GM20431 (cell line): ENCODE data around the gene FXYD2.

Experiments used
- in situ Hi-C: fragments of 300-500 bp; cut with MseI, MboI; formaldehyde crosslinking; loops from one replicate; pipeline ENCODE4 v1.15.0; 2020; ENCODE audit warnings: low sequenced_read_pairs; ENCODE audit not compliant: unreplicated experiment

Gene FXYD2

DNA sequence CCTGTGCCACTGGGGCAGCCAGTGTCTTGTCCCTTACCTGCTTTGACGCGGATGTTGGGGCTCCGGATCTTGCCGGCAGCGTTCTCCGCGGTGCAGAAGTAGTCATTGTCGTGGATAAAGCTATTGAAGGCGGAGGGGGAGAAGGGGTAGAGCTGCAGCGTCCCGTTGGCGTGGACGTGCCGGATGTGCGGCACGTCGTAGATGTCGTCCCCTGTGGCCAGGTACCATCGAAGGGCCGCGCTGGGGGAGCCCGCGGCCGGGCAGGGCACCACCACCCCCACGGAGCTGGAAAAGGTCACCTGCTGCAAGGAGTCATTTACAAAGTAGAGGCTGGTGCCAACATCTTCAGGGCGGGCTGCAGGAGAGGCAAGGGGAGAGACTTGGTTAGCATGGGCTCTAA is 44.1 kb downstream of the FXYD2 start:
- in situ Hi-C loops = no loop called here

DNA sequence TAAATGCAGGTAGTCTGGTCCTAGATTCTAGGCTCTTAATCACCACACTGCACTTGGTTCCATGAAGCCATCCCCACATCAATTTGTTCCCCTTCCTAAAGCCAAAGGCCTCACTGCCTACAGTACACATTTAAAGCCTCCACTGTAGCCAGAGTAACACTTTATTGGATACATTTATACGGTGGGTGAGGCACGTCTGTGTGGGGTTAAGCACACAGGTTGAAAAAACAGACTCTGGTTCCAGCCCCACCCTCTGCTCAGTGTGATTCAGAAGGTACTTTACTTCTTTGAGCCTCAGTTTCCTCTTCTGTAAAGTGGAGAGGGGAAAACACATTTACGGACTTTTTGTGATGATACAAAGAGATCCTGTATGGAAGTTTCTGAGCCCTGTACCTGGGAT is 50.0 kb downstream of the FXYD2 start:
- in situ Hi-C loops = no loop called here

DNA sequence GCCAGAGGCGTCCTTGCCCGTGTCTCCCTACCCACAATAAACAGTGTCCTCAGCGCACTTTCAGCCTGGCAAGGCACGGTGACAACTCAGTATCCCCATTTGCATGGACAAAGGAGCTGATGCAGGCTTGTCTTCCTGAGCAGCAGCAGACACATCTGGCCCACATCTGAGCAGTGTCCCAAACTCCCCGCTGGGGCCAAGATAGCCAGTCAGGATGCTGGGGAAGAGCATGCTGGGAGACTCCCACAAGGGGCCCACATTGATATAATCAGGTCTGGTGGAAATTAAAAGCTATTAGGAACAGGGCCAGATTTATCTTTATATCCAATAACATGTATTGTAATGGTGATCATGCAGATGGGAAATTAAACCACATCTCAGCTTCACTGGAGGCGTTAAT is 52.2 kb downstream of the FXYD2 start:
- in situ Hi-C loops = no loop called here

DNA sequence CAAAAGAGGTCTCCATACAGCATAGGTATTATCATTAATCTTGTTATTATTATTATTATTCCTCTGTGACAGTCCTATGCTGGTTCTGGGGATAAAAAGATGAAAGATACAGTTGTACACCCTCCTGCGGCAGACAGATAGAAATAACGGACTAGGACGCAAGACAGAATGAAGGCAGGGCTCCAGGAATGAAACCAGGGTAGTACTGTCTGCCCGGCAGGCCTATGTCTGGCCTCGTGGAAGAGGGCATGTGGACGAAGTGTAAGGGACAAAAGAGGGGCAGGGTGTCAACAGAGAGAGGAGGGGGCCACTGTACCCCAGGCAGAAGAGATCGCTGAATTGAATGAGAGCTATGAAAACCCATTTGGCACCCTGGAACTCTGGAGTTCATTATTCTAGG is 52.7 kb downstream of the FXYD2 start:
- in situ Hi-C loops = no loop called here

DNA sequence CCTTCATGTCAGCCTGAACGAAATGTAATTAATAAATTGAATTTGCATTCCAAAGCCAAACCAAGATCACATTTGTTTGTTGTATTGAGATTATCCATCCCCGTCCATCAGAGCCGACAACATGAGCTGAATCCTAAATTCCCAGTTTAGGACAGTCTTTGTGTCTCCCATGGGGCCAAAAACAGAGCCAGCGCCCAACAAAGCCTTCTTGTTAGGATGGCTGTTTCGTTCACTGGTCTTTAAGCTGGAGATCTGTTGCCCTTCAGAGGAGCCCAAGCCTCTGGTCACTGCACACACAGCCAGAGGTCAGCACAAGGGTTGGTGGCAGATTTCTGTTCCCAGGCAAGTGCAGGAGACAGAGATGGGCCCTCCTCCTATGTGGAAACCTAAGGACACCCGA is 53.3 kb downstream of the FXYD2 start:
- in situ Hi-C loops = no loop called here

DNA sequence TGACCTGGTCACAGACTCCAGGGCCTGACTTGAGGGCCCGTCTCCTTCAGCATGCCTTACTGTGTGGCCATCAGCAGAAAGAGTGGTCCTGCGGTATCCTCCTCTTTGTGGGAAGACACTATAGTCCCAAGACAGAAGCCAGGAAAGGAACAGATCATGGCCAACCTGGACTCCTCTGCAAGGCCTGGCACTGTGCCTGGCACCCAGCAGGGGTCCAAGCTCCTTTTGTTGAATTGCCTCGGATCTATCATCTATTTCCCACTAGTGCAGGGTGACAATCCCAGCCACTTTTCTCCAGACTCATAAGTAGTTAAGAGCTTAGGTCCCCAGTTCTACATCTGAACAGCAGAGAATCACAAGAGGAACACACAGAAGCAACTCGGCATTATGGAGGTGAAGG is 54.5 kb downstream of the FXYD2 start:
- in situ Hi-C loops = no loop called here
